ENCODE data around the gene ACTRT2. TPM values are rescaled to one million over a fixed set of nuclear protein-coding genes. Genes with fewer than 3 reads are reported as not detected.

Gene ACTRT2
- total RNA-seq, 1 donor from 2014 or later: not detected

- TF ChIP-seq CTCF (IDR thresholded peaks at IDR 0.05; ENCODE audit: insufficient read depth, low read length, poor library complexity, severe bottlenecking): no peak
- H3K27me3 ChIP-seq (ENCODE audit: control insufficient read depth, insufficient read depth, low read length): peaks cover 29% of the 10 kb centered on the region
- no peak for DNase-seq (ENCODE audit: low read depth)
These were observed 4.4 kb upstream of the ACTRT2 start for GRCh38 chr1:3016641-3017439.

GRCh38 chr1:3017440-3018050 is 3.7 kb upstream of the ACTRT2 start:
- Histone ChIP-seq H3K27me3 (ENCODE audit: control insufficient read depth, insufficient read depth, low read length) (peaks cover 24% of the 10 kb centered on the region), H3K36me3 (ENCODE audit: control insufficient read depth, insufficient read depth, low read length) (no peaks in the 10 kb centered on the region), H3K4me3 (ENCODE audit: low read depth, low read length) (no peak overlapping the region)
- DNase-seq (ENCODE audit: low read depth): no peak
- no peak for TF ChIP-seq CTCF (IDR thresholded peaks at IDR 0.05; ENCODE audit: insufficient read depth, low read length, poor library complexity, severe bottlenecking)

More at GRCh38 chr1:3016641-3017439, 4.4 kb upstream of the ACTRT2 start:
- no peaks in the 10 kb centered on the region for H3K36me3 ChIP-seq (ENCODE audit: control insufficient read depth, insufficient read depth, low read length)
- no peak overlapping the region for H3K4me3 ChIP-seq (ENCODE audit: low read depth, low read length)

GRCh38 chr1:3018051-3018471 is 3.2 kb upstream of the ACTRT2 start:
- Histone ChIP-seq H3K36me3 (ENCODE audit: control insufficient read depth, insufficient read depth, low read length) (no peaks in the 10 kb centered on the region), H3K4me3 (ENCODE audit: low read depth, low read length) (no peak overlapping the region), H3K27me3 (ENCODE audit: control insufficient read depth, insufficient read depth, low read length) (peaks cover 19% of the 10 kb centered on the region)
- TF ChIP-seq CTCF (IDR thresholded peaks at IDR 0.05; ENCODE audit: insufficient read depth, low read length, poor library complexity, severe bottlenecking): no peak
- DNase-seq (ENCODE audit: low read depth): no peak

- no peak overlapping the region for H3K4me3 ChIP-seq (ENCODE audit: low read depth, low read length)
- H3K27me3 ChIP-seq (ENCODE audit: control insufficient read depth, insufficient read depth, low read length): peaks cover 16% of the 10 kb centered on the region
- H3K36me3 ChIP-seq (ENCODE audit: control insufficient read depth, insufficient read depth, low read length): no peaks in the 10 kb centered on the region
- no peak for TF ChIP-seq CTCF (IDR thresholded peaks at IDR 0.05; ENCODE audit: insufficient read depth, low read length, poor library complexity, severe bottlenecking)
- no peak for DNase-seq (ENCODE audit: low read depth)
These were observed 2.7 kb upstream of the ACTRT2 start for GRCh38 chr1:3018576-3018975.

- H3K27me3 ChIP-seq (ENCODE audit: control insufficient read depth, insufficient read depth, low read length): peaks cover 11% of the 10 kb centered on the region
- H3K4me3 ChIP-seq (ENCODE audit: low read depth, low read length): no peak overlapping the region
- DNase-seq (ENCODE audit: low read depth): no peak
- no peak for TF ChIP-seq CTCF (IDR thresholded peaks at IDR 0.05; ENCODE audit: insufficient read depth, low read length, poor library complexity, severe bottlenecking)
- H3K36me3 ChIP-seq (ENCODE audit: control insufficient read depth, insufficient read depth, low read length): no peaks in the 10 kb centered on the region
These were observed 2.2 kb upstream of the ACTRT2 start for GRCh38 chr1:3019007-3019515.

Measured in kidney epithelial cell (primary cell).